ENCODE measurements around the gene SMC2.

SMC2 gene

GRCh38 chr9:104093647-104094533 is at the start of gene SMC2:
Gene SMC2 (plus strand): TSS chr9:104094309. CDS start chr9:104095385, 1,076 bp downstream.
- peak; percentile 81 to 91 for DNase-seq (ENCODE audit: extremely low read depth in 1 of 2, low read depth in 1 of 2)

GRCh38 chr9:104068546-104068945 is 25.6 kb upstream of the SMC2 start:
- no peak for DNase-seq (ENCODE audit: extremely low read depth in 1 of 2, low read depth in 1 of 2)

GRCh38 chr9:104069288-104069687 is 24.8 kb upstream of the SMC2 start:
- DNase-seq (ENCODE audit: extremely low read depth in 1 of 2, low read depth in 1 of 2), result no peak

GRCh38 chr9:104071589-104071988 is 22.5 kb upstream of the SMC2 start:
- no peak for DNase-seq (ENCODE audit: extremely low read depth in 1 of 2, low read depth in 1 of 2)

- no peak for DNase-seq (ENCODE audit: extremely low read depth in 1 of 2, low read depth in 1 of 2)
These were observed 20.9 kb upstream of the SMC2 start for GRCh38 chr9:104073098-104073769.

- no peak for DNase-seq (ENCODE audit: extremely low read depth in 1 of 2, low read depth in 1 of 2)
These were observed 20.4 kb upstream of the SMC2 start for GRCh38 chr9:104073770-104074133.

- DNase-seq (ENCODE audit: extremely low read depth in 1 of 2, low read depth in 1 of 2), result no peak
These were observed 19.2 kb upstream of the SMC2 start for GRCh38 chr9:104074876-104075275.

- no peak for DNase-seq (ENCODE audit: extremely low read depth in 1 of 2, low read depth in 1 of 2)
These were observed 18.0 kb upstream of the SMC2 start for GRCh38 chr9:104075801-104076753.

GRCh38 chr9:104078596-104078995 is 15.5 kb upstream of the SMC2 start:
- no peak for DNase-seq (ENCODE audit: extremely low read depth in 1 of 2, low read depth in 1 of 2)

GRCh38 chr9:104080983-104081382 is 13.1 kb upstream of the SMC2 start:
- DNase-seq (ENCODE audit: extremely low read depth in 1 of 2, low read depth in 1 of 2), result no peak

GRCh38 chr9:104082168-104082567 is 11.9 kb upstream of the SMC2 start:
- no peak for DNase-seq (ENCODE audit: extremely low read depth in 1 of 2, low read depth in 1 of 2)

- DNase-seq (ENCODE audit: extremely low read depth in 1 of 2, low read depth in 1 of 2), result no peak
These were observed 8.6 kb upstream of the SMC2 start for GRCh38 chr9:104085525-104085924.

GRCh38 chr9:104087894-104088293 is 6.2 kb upstream of the SMC2 start:
- no peak for DNase-seq (ENCODE audit: extremely low read depth in 1 of 2, low read depth in 1 of 2)

- no peak for DNase-seq (ENCODE audit: extremely low read depth in 1 of 2, low read depth in 1 of 2)
These were observed 5.7 kb upstream of the SMC2 start for GRCh38 chr9:104088416-104088815.

- no peak for DNase-seq (ENCODE audit: extremely low read depth in 1 of 2, low read depth in 1 of 2)
These were observed 3.5 kb upstream of the SMC2 start for GRCh38 chr9:104090578-104090977.

GRCh38 chr9:104091116-104091515 is 3.0 kb upstream of the SMC2 start:
- DNase-seq (ENCODE audit: extremely low read depth in 1 of 2, low read depth in 1 of 2), result no peak

GRCh38 chr9:104091708-104092107 is 2.4 kb upstream of the SMC2 start:
- no peak for DNase-seq (ENCODE audit: extremely low read depth in 1 of 2, low read depth in 1 of 2)

- no peak for DNase-seq (ENCODE audit: extremely low read depth in 1 of 2, low read depth in 1 of 2)
These were observed 1.9 kb upstream of the SMC2 start for GRCh38 chr9:104092192-104092591.

- no peak for DNase-seq (ENCODE audit: extremely low read depth in 1 of 2, low read depth in 1 of 2)
These were observed 1.1 kb upstream of the SMC2 start for GRCh38 chr9:104092875-104093600.

- DNase-seq (ENCODE audit: extremely low read depth in 1 of 2, low read depth in 1 of 2), result no peak
These were observed 466 bp downstream of the SMC2 start for GRCh38 chr9:104094534-104095015.
